ENCODE measurements around the gene ZNF775. TPM values are rescaled to one million over a fixed set of nuclear protein-coding genes. Genes with fewer than 3 reads are reported as not detected.

The ZNF775 gene
- total RNA-seq, 6 experiments from 2014 or later, result 0.44 to 1.6 (median 0.96) TPM

DNA sequence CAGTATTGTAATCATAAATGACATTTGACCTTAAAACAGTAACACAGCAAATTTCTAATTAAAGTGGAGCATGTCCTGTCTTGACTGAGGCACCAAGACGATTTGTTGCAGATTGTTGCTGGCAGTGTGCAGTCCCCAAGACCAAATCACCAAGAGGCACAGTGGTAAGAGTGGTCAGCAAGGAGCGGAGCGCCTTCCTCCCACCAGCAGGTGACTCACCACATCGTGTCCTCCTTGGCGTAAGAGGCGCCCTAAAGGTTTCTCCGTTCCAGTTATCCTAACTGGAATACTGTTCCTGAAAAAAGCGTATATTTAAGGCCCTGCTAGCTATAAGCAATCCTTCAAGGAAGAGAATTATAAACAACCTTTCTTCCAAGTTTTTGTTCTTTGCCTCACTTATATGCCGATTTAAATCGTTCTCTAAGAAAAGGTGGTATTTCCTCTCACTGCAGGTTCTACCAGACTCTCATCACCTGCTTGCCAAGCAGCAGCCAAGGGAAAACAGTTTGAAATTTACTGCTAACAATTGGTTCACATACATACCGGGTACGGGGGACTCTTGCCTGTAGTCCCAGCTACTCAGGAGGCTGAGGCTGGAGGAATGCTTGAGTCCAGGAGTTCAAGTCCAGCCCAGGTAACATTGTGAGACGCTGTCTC lies 21.2 kb upstream of the ZNF775 start:
- H3K4me1 ChIP-seq, result peaks cover 0 to 23% (median 7%) of the 10 kb centered on the region in 4 donors
- H3K9me3 ChIP-seq, result no peaks in the 10 kb centered on the region
- no peak for DNase-seq
- H3K27me3 ChIP-seq, result no peaks in the 10 kb centered on the region
- intact Hi-C loops (cut with DNase I), result no loop called here
- WGBS (ENCODE audit: insufficient coverage, low coverage, low lambda C conversion rate, missing lambda C conversion rate), result 86% methylated on average over 11 of the region's 13 CpGs
- TF ChIP-seq POLR2A (IDR thresholded peaks at IDR 0.05), result no peak
- TF ChIP-seq, protein P1, sequence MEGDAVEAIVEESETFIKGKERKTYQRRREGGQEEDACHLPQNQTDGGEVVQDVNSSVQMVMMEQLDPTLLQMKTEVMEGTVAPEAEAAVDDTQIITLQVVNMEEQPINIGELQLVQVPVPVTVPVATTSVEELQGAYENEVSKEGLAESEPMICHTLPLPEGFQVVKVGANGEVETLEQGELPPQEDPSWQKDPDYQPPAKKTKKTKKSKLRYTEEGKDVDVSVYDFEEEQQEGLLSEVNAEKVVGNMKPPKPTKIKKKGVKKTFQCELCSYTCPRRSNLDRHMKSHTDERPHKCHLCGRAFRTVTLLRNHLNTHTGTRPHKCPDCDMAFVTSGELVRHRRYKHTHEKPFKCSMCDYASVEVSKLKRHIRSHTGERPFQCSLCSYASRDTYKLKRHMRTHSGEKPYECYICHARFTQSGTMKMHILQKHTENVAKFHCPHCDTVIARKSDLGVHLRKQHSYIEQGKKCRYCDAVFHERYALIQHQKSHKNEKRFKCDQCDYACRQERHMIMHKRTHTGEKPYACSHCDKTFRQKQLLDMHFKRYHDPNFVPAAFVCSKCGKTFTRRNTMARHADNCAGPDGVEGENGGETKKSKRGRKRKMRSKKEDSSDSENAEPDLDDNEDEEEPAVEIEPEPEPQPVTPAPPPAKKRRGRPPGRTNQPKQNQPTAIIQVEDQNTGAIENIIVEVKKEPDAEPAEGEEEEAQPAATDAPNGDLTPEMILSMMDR (IDR thresholded peaks at IDR 0.05), result no peak
- H3K27ac ChIP-seq, result no peak overlapping the region
- ATAC-seq, result no peak
- no peak overlapping the region for H3K4me3 ChIP-seq
- no peaks in the 10 kb centered on the region for H3K36me3 ChIP-seq

DNA sequence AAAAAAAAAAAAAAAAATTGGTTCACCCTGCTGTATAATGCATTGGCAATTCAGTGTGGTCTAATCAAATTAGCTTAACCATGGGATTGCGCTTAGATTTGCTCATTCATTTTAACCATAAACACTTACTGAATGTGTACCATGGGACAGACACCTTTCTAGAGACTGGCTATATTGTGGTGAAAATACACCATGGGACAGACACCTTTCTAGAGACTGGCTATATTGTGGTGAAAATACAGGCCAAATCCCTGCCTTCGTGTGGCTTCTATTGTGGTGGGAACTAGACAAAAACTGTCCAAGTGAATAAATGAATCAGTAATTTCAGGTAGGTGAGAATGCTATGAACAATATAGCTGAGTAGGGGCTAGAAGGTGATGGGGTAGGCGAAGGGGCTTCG lies 20.7 kb upstream of the ZNF775 start:
- Histone ChIP-seq H3K27ac (no peak overlapping the region), H3K9me3 (no peaks in the 10 kb centered on the region), H3K4me1 (peaks cover 0 to 23% (median 7%) of the 10 kb centered on the region in 4 donors), H3K36me3 (no peaks in the 10 kb centered on the region), H3K4me3 (no peak overlapping the region), H3K27me3 (no peaks in the 10 kb centered on the region)
- 95% methylated on average over 4 of the region's 4 CpGs for WGBS (ENCODE audit: insufficient coverage, low coverage, low lambda C conversion rate, missing lambda C conversion rate)
- intact Hi-C loops (cut with DNase I), result no loop called here
- no peak for DNase-seq
- TF ChIP-seq POLR2A (IDR thresholded peaks at IDR 0.05), result no peak
- TF ChIP-seq, protein P1 (IDR thresholded peaks at IDR 0.05), result no peak
- no peak for ATAC-seq

DNA sequence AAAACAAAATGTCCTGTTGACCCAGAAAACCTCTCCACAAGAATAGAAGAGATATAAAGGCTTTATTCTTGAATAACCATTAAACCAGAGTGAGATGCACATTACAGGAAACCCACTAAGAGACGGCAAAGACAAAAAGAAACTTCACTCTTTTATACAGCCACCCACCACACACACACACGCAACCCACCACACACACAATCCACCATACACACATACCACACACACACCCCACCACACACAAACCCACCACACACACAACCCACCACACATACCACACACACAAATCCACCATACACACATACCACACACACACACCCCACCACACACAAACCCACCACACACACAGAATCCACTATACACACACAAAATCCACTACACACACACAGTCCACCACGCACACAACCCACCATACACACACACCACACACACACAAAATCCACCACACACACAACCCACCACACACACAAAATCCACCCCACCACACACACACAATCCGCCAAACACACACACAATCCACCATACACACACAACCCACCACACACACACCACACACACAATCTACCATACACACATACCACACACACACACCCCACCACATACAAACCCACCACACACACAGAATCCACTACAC lies 20.0 kb upstream of the ZNF775 start:
- Histone ChIP-seq H3K4me3 (no peak overlapping the region), H3K4me1 (peaks cover 0 to 23% (median 7%) of the 10 kb centered on the region in 4 donors), H3K27ac (no peak overlapping the region), H3K36me3 (no peaks in the 10 kb centered on the region), H3K27me3 (no peaks in the 10 kb centered on the region), H3K9me3 (no peaks in the 10 kb centered on the region)
- intact Hi-C loops (cut with DNase I), result no loop called here
- ATAC-seq (no peak), DNase-seq (no peak)
- TF ChIP-seq POLR2A (IDR thresholded peaks at IDR 0.05), result no peak
- TF ChIP-seq, protein P1 (IDR thresholded peaks at IDR 0.05), result no peak
- WGBS (ENCODE audit: insufficient coverage, low coverage, low lambda C conversion rate, missing lambda C conversion rate), result 86% methylated on average over 4 of the region's 4 CpGs

DNA sequence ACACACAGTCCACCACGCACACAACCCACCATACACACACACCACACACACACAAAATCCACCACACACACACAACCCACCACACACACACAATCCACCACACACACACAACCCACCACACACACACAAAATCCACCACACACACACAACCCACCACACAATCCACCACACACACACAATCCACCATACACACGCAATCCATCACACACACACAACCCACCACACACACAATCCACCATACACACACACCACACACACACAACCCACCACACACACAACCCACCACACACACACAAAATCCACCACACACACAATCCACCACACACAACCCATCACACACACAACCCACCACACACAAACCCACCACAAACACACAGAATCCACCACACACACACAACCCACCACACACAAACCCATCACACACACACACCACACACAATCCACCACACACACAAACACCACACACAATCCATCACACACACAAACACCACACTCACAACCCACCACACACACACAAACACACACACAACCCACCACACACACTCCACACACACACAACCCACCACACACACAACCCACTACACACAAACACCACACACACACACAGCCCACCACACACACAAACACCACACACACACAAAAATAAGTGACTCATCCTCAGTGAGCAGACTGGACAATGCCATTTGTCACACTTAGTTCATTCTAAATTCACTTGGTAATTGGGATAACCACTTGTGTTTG lies 19.3 kb upstream of the ZNF775 start:
- ATAC-seq, result no peak
- WGBS (ENCODE audit: insufficient coverage, low coverage, low lambda C conversion rate, missing lambda C conversion rate), result 100% methylated on average over 2 of the region's 2 CpGs
- intact Hi-C loops (cut with DNase I), result no loop called here
- no peak overlapping the region for H3K27ac ChIP-seq
- H3K36me3 ChIP-seq, result no peaks in the 10 kb centered on the region
- H3K9me3 ChIP-seq, result no peaks in the 10 kb centered on the region
- peaks cover 0 to 18% (median 7%) of the 10 kb centered on the region in 4 donors for H3K4me1 ChIP-seq
- DNase-seq, result no peak
- H3K4me3 ChIP-seq, result no peak overlapping the region
- no peaks in the 10 kb centered on the region for H3K27me3 ChIP-seq
- no peak for TF ChIP-seq POLR2A (IDR thresholded peaks at IDR 0.05)
- TF ChIP-seq, protein P1 (IDR thresholded peaks at IDR 0.05), result no peak

All from right lobe of liver (tissue), 6 donors.